NOMO-1 (cell line): ENCODE measurements around the gene KAZALD1.
"Not testable (repeated sequence)": the region's sequence is repeated elsewhere in the genome, so short reads cannot be mapped to it uniquely, and the experiment has no call there.

ENCODE experiments used
- DNase-seq, 2 experiments: peaks; one replicate each; lab custom pipeline; 2025; ENCODE audit not compliant: unreplicated experiment in 2 of 2; lab: John Stamatoyannopoulos, UW

KAZALD1 gene

GRCh38 chr10:101029520-101030295, 32.1 kb upstream of the KAZALD1 start:
- no peak for DNase-seq

DNA sequence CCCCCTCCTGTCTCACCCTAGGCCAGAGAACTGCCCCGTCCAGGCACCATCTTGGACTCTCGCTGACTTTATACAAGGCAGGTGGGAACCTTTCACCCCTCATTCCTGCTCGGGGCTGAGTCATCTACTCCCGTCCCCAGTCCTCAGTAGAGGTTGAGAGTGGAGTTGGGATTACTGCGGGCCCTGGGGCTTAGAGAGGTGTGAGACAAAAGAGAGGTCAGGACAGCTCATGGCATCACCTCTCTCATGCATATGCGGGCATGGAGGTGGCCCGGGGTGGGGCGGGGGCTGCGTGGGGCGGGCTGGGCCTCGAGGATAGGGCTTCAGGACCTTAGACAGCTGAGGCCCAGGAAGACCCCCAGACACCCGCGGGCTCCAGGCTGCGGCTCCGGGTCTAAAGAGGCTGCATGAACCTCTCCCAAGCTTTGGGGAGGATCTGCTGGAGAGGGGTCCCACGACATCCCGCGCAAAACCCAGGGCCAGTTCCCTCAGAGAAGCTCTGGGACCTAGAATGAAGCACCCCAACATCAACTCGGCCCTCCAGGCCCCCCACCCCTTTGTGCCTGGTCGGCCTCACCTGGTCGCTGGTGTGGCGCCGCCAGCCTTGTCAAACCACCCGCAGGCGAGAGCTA, 31.2 kb upstream of the KAZALD1 start:
- DNase-seq, result no peak

DNA sequence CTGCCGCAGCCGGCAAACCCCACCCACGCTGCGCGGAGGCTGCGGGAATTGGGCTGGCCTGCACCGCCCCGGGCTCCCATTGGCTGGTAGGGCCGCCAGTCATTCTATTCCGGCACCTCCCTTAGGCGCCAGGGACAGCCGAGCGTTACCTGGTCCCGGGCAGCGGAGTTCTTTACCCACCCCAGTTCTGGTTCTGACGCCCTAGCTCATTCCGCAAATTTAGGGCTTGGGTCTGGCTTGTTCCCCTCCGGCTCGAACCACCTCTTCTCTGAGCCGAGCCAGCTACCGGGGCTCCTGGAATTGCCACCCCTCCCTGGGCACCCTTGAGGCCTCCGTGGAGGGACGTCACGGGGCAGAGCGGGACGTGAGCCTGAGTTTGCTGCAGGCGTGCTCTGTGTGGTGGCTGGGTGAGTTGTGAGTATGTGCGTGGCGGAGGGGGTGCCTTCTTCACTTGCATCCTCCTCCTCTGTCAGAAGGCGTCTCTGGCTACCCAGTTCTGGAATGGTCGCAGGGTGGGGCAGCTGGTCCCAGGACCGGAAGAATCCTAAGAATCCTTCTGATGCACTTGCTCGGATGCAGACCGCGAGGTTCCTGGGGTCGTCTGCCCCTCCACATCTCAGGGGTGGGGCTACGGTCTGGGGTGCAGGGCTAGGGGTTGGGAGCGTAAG, 30.5 kb upstream of the KAZALD1 start, which contains the start of the genes PDZD7 and SFXN3:
Gene PDZD7 (minus strand): TSS at position 2 of the 668 bp plus-strand sequence. CDS start 910 bp downstream, outside the sequence.
Gene SFXN3 (plus strand): TSS at position 107 of the 668 bp plus-strand sequence. CDS start 3,461 bp downstream, outside the sequence.
- DNase-seq, result peak; percentile 82 to 98

DNA sequence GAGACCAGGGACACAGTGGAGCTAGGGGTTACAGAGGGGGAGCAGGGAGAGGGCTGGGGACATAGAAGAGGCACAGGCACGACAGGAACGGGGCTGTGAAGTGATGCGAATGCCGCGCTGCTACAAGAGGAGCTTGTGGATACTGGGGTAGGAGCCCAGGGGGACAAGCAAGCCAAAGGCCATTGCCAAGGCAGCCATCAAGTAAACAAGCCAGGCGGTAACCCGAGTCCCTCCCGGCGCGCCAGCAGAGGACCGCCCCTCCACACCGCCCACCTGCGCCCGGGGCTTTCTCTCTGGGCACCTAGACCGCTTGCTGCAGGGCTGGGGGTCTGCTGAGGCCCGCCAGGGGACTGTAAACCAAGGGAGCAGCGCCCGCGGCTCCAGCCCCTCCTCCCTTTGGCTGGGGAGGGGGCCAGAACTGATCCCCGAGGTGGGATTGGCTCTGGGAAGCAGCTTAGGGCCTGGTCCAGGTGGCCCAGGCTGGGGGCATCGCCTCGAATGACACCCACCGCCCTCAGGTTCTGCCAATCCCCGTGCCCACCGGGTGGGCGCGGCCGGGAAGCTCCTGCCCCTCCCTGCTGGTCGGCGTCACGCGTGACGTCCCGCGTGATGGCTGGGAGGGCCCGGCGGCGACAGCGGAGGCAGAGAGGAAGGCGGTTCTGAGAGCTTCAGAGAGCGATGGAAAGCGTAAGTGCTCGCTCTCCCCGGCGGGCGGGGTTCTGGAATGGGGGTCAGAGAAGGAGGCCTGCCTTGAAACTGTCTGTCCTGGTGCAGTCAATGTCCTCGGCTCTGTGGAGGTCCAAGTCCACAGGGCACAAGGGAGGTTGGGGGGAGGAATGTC, 29.8 kb upstream of the KAZALD1 start:
- peak; percentile 42 to 46 for DNase-seq

- DNase-seq, result peak; percentile 40 to 54
These were observed 29.1 kb upstream of the KAZALD1 start for GRCh38 chr10:101032637-101033224.

DNA sequence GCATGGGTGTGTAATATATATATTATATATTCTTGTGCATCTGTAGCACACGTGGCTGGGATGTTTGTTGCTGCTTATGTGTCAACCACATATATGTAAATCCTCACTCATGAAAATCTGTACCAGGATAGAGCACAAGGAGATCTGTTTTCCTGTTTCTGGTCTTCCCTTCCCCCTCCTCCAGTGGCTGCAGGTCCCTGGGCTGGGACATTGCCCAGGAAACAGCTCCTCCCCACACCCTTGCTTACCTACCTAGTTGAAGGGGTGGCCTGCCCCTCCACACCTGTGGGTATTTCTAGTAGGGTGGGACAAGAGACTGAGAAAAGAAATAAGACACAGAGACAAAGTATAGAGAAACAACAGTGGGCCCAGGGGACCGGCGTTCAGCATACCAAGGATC, 28.5 kb upstream of the KAZALD1 start:
- DNase-seq, result no peak

DNA sequence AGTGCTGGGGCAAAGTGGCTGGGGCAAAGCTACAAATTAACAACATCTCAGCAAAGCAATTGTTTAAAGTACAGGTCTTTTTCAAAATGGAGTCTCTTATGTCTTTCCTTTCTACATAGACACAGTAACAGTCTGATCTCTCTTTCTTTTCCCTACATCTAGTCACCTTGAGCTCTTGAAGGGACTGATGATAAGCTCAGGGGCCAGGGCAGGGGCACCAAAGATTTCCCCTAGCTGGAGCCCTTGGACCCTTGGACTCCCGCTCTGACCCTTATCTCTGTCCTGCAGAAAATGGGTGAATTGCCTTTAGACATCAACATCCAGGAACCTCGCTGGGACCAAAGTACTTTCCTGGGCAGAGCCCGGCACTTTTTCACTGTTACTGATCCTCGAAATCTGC, 27.4 kb upstream of the KAZALD1 start:
- not testable (repeated sequence) for DNase-seq

- no peak for DNase-seq
These were observed 26.5 kb upstream of the KAZALD1 start for GRCh38 chr10:101035314-101035713.

GRCh38 chr10:101035916-101036702, 25.7 kb upstream of the KAZALD1 start:
- no peak for DNase-seq

DNA sequence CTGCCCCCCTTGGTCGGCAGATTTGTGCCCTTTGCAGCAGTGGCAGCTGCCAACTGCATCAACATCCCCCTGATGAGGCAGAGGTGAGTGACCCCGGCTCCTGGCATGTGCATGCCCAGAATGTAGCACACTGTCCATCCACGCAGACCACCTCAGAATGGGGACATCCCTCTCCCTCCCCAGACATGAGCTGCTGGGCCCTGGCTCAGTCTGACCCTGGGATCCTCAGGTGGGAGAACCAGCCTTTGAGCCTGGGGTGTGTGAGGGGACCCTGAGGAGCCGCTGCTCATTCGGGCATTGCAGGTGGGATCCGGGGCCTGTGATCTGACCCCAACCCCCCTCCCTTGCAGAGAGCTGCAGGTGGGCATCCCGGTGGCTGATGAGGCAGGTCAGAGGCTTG, 25.1 kb upstream of the KAZALD1 start:
- no peak for DNase-seq

DNA sequence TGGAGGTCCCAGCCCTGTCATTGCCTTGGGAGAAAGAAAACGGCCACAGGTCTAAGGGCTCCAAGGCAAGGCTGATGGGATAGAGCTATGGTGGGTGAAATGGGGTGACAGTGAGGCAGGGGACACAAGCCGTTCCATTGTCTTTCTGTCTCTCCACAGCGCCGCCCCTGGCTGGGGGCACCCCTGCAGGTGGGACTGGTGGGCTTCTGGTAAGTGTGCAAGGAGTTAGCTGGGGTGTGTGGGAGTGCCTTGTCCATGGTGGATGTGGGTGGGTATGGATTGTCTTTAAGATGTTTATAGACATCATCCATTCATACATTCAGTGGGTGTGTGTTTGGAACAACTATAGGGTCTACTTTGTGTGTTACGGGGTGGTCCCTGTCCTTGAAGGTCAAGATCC, 23.3 kb upstream of the KAZALD1 start:
- no peak for DNase-seq

DNA sequence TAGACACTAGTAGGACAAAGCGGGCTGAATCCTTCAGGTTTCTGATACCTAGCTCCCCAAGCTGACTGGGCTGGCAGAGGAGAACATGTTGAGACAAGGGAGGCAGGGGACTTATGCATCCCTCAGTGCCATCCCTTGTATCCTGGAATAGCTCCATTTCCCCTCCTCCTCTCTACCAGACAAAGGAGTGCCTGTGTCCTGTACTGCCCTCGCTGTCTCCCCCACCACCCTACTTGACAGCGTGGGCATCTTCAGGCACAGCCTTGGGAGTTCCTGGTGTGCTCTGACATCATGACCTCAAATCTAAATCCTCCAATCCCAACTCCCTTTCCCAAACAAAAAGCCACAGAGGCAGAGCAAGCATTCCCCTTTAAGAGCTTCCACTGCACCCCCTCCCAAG, 21.7 kb upstream of the KAZALD1 start:
- DNase-seq, result no peak

DNA sequence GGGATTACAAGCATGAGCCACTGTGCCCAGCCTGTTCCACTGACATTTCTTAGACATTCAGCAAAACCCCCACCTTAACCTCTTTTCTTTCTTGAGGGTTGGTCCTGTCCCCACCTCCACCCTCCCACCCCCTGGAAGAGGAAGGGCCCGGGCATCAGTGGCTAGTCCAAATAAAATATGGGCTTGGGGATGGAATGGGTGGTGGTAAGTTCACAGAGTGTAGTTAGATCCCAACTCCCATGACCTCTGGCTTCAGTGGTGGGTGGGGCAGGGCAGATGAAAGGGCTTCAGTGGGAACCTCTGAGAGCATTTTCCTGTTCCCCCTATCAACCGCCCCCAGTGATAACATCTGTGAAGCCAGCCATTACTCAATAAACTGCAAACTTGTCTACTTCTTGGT, 20.9 kb upstream of the KAZALD1 start:
- no peak for DNase-seq

- peak; percentile 46 to 67 for DNase-seq
These were observed 20.5 kb upstream of the KAZALD1 start for GRCh38 chr10:101041252-101041761.

GRCh38 chr10:101042118-101042517, 19.7 kb upstream of the KAZALD1 start:
- no peak for DNase-seq

DNA sequence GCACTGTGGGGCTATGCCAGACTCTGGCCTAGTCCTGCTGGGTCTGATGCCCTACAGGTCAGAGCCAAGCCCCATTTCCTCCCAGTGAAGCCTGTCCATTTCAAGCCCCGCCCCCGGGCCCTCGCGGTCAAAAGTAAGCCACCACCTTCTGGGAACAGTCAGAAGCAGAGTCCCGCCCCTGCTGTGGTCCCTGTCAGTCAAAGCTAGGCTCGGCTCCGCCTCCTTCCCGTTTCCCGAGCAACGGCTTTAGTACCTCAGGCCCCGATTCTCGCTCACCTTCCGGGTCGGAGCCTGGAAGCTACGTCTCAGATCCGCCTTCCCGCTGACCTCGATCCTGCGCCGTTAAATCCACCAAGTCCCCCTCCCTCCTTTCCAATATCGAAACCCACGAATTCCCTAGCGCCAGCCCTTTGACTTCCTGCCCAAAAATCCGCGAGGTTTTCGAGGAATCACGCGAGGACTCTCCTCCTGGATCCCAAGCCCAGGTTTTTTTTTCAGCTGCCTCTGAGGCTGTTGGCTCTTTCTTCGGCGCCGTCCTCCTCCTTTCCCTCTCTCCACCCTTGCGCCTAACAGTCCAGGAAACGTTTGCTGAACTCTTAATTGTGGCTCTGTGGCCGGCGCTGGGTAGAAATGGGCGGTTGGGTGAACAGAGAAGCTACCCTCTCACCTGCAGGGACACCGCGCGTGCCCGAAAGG, 19.0 kb upstream of the KAZALD1 start:
- peak; percentile 92 to 93 for DNase-seq

DNA sequence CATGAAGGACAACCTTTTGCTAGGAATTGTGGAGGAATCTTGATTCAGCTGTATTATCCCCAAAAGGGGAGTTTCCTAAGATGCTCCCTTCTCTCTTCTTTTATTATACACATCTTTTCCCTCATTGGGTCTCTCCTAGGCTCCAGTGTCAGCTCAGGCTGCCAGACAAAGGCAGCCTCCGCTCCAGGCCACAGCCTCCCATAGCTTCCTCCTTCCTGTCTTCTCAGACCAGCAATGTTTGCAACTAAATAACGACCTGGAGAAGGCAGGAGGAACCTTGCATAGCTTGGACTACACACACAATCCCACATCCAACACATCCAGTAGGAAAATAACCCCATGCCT, 18.5 kb upstream of the KAZALD1 start:
- no peak for DNase-seq

DNA sequence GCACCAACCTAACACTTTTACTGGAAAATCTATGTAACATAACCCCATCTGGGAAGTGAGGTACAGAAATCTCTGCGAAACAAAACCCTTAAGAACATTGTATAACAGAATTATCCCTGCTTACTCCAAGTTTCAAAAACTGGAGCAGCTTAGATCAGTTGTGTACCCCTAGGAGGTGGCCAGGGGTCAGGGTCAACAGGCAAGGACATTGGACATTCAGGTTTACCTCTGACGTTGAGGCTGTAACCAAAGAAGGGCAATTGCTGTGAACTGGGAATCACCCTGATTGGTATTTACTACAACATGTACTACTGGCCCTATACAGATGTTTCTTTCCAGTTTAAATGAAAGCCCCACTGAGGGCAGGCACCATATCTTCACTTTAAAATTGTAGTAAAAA, 17.7 kb upstream of the KAZALD1 start:
- DNase-seq, result no peak
